ENCODE results near the gene ABCG1. TPM values are rescaled to one million over a fixed set of nuclear protein-coding genes. Genes with fewer than 3 reads are reported as not detected.

ABCG1 gene
- total and polyA plus RNA-seq, 4 donors, result 1.6 to 9.7 (median 5.3) TPM

DNA sequence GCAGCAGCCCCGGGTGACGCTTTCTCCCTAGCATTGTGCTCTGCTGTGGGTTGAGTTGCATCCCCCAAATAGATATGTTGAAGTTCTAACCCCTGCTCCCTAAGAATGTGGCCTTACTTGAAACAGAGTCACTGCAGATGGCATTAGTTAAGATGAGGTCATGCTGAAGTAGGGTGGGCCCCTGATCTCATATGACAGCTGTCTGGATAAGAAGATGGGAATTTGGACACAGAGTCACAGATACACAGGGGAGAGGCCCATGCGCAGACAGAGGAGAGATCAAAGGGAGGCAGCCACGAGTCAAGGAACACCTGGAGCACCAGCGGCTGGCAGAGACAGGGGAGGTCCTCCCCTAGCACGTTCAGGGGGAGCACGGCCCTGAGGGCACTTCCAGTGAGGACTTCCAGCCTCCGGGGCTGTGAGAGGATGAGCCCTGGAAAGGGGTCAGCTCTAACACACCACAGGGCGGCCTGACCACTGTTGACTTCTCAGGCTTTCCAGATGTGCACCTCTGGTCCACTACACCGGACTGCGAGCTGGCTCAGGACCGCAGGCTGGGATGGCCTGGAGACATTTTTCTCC lies 46.4 kb downstream of the ABCG1 start:
- WGBS, result 89% methylated on average over 12 of the region's 12 CpGs
- DNase-seq (ENCODE audit: low spot score), result no peak
- no peak overlapping the region for H3K9ac ChIP-seq (ENCODE audit: low read depth in 1 of 2, low read length in 2 of 2)
- peaks cover 0 to 4% (median 0%) of the 10 kb centered on the region in 4 donors for H3K4me1 ChIP-seq (ENCODE audit: control insufficient read depth in 4 of 4, insufficient read depth in 4 of 4, low read length in 3 of 4)
- no peak for TF ChIP-seq RXRA (IDR thresholded peaks at IDR 0.05)
- TF ChIP-seq NR2F2 (IDR thresholded peaks at IDR 0.05), result no peak
- TF ChIP-seq ATF3 (IDR thresholded peaks at IDR 0.05), result no peak
- TF ChIP-seq SP1 (IDR thresholded peaks at IDR 0.05), result no peak
- no peak for TF ChIP-seq FOXA2 (IDR thresholded peaks at IDR 0.05)
- no peak for TF ChIP-seq ZBTB33 (IDR thresholded peaks at IDR 0.05)
- no peak for TF ChIP-seq RAD21 (IDR thresholded peaks at IDR 0.05)
- no peak for TF ChIP-seq EGR1 (IDR thresholded peaks at IDR 0.05; ENCODE audit: low read depth in 2 of 2)
- H3K36me3 ChIP-seq (ENCODE audit: control insufficient read depth in 4 of 4, insufficient read depth in 3 of 4, low read depth in 1 of 4, low read length in 3 of 4), result no peaks in the 10 kb centered on the region
- H3K4me3 ChIP-seq (ENCODE audit: low read depth in 1 of 3, low read length in 3 of 3), result no peak overlapping the region
- H3K9me3 ChIP-seq (ENCODE audit: control insufficient read depth in 4 of 4, low read length in 3 of 4), result no peaks in the 10 kb centered on the region
- H3K27me3 ChIP-seq (ENCODE audit: control insufficient read depth in 4 of 4, insufficient read depth in 4 of 4, low read length in 3 of 4), result no peaks in the 10 kb centered on the region
- H3K27ac ChIP-seq (ENCODE audit: low read depth in 1 of 2, low read length in 2 of 2), result no peak overlapping the region

DNA sequence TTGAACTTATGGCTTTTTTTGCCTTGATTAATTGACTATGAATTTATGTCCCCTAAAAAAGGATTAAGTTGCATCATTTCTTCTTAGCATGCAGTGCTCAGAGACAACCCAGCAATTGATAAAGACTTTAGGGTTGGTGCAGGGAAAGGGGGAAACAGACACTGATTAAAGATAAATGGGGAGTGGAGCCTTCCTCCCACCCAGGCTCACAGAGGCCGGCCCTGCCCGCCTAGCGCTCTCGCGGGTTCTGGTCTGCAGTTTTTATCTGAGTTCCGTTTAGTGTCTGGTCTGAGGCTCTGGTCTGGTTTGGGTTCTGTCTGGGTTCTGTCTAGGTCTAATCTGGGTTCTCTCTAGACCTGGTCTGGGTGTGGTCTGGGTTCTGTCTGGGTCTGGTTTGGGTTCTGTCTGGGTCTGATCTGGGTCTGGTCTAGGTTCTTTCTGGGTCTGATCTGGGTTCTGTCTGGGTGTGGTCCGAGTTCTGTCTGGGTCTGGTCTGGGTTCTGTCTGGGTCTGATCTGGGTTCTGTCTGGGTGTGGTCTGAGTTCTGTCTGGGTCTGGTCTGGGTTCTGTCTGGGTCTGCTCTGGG lies 48.1 kb downstream of the ABCG1 start:
- DNase-seq (ENCODE audit: low spot score), result no peak
- Histone ChIP-seq H3K4me3 (ENCODE audit: low read depth in 1 of 3, low read length in 3 of 3) (no peak overlapping the region), H3K4me1 (ENCODE audit: control insufficient read depth in 4 of 4, insufficient read depth in 4 of 4, low read length in 3 of 4) (peaks cover 0 to 4% (median 0%) of the 10 kb centered on the region in 4 donors), H3K27me3 (ENCODE audit: control insufficient read depth in 4 of 4, insufficient read depth in 4 of 4, low read length in 3 of 4) (no peaks in the 10 kb centered on the region), H3K9me3 (ENCODE audit: control insufficient read depth in 4 of 4, low read length in 3 of 4) (no peaks in the 10 kb centered on the region), H3K27ac (ENCODE audit: low read depth in 1 of 2, low read length in 2 of 2) (no peak overlapping the region), H3K36me3 (ENCODE audit: control insufficient read depth in 4 of 4, insufficient read depth in 3 of 4, low read depth in 1 of 4, low read length in 3 of 4) (peaks cover 0 to 3% (median 0%) of the 10 kb centered on the region in 4 donors), H3K9ac (ENCODE audit: low read depth in 1 of 2, low read length in 2 of 2) (no peak overlapping the region)
- TF ChIP-seq RAD21 (IDR thresholded peaks at IDR 0.05) (no peak), FOXA2 (IDR thresholded peaks at IDR 0.05) (no peak), NR2F2 (IDR thresholded peaks at IDR 0.05) (no peak), JUND (IDR thresholded peaks at IDR 0.05) (no peak), HNF4A (conservative IDR thresholded peaks at IDR 0.05) (no peak)
- 81% methylated on average over 7 of the region's 7 CpGs for WGBS

GRCh38 chr21:42269386-42269785 lies 50.4 kb downstream of the ABCG1 start:
- Histone ChIP-seq H3K9me3 (ENCODE audit: control insufficient read depth in 4 of 4, low read length in 3 of 4) (no peaks in the 10 kb centered on the region), H3K4me1 (ENCODE audit: control insufficient read depth in 4 of 4, insufficient read depth in 4 of 4, low read length in 3 of 4) (no peaks in the 10 kb centered on the region), H3K27me3 (ENCODE audit: control insufficient read depth in 4 of 4, insufficient read depth in 4 of 4, low read length in 3 of 4) (no peaks in the 10 kb centered on the region), H3K27ac (ENCODE audit: low read depth in 1 of 2, low read length in 2 of 2) (no peak overlapping the region), H3K36me3 (ENCODE audit: control insufficient read depth in 4 of 4, insufficient read depth in 3 of 4, low read depth in 1 of 4, low read length in 3 of 4) (peaks cover 0 to 3% (median 0%) of the 10 kb centered on the region in 4 donors), H3K4me3 (ENCODE audit: low read depth in 1 of 3, low read length in 3 of 3) (no peak overlapping the region), H3K9ac (ENCODE audit: low read depth in 1 of 2, low read length in 2 of 2) (no peak overlapping the region)
- 88% methylated on average over 10 of the region's 10 CpGs for WGBS
- no peak for DNase-seq (ENCODE audit: low spot score)
- TF ChIP-seq MAX (IDR thresholded peaks at IDR 0.05) (no peak), HNF4G (IDR thresholded peaks at IDR 0.05) (no peak), RXRA (IDR thresholded peaks at IDR 0.05) (no peak)
- TF ChIP-seq, protein P1, sequence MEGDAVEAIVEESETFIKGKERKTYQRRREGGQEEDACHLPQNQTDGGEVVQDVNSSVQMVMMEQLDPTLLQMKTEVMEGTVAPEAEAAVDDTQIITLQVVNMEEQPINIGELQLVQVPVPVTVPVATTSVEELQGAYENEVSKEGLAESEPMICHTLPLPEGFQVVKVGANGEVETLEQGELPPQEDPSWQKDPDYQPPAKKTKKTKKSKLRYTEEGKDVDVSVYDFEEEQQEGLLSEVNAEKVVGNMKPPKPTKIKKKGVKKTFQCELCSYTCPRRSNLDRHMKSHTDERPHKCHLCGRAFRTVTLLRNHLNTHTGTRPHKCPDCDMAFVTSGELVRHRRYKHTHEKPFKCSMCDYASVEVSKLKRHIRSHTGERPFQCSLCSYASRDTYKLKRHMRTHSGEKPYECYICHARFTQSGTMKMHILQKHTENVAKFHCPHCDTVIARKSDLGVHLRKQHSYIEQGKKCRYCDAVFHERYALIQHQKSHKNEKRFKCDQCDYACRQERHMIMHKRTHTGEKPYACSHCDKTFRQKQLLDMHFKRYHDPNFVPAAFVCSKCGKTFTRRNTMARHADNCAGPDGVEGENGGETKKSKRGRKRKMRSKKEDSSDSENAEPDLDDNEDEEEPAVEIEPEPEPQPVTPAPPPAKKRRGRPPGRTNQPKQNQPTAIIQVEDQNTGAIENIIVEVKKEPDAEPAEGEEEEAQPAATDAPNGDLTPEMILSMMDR (IDR thresholded peaks at IDR 0.05; ENCODE audit: low read depth, low read length, missing input control), result no peak

All from liver (tissue), 9 donors.